Liver (tissue), 9 donors: ENCODE results near the gene CPZ. TPM values are rescaled to one million over a fixed set of nuclear protein-coding genes. Genes with fewer than 3 reads are reported as not detected.

Experiments used
- DNase-seq: peaks from one replicate; pipeline ENCODE4 v3.0.0-alpha.2; 2017; ENCODE audit warnings: low spot score
- H3K27ac ChIP-seq, 2 donors: one replicate each; pipeline ENCODE4 v1.7.0; 2013; ENCODE audit warnings: inconsistent platforms in 2 of 2, low read length in 2 of 2, control low read depth in 1 of 2, low read depth in 1 of 2, mild to moderate bottlenecking in 1 of 2
- H3K27me3 ChIP-seq, 4 donors: one replicate each; pipeline versions ENCODE4 v1.6.1 to v1.7.0; 2013; ENCODE audit warnings: low read length in 3 of 4, inconsistent platforms in 1 of 4, mild to moderate bottlenecking in 1 of 4, moderate library complexity in 1 of 4; ENCODE audit not compliant: control insufficient read depth in 4 of 4, insufficient read depth in 4 of 4
- H3K36me3 ChIP-seq, 4 donors: one replicate each; pipeline versions ENCODE4 v1.6.1 to v1.7.0; 2013; ENCODE audit warnings: low read length in 3 of 4, mild to moderate bottlenecking in 3 of 4, low read depth in 1 of 4, moderate library complexity in 1 of 4; ENCODE audit not compliant: control insufficient read depth in 4 of 4, insufficient read depth in 3 of 4
- H3K4me1 ChIP-seq, 4 donors: one replicate each; pipeline versions ENCODE4 v1.6.1 to v1.7.0; 2013; ENCODE audit warnings: low read length in 3 of 4, mild to moderate bottlenecking in 3 of 4, moderate library complexity in 1 of 4; ENCODE audit not compliant: control insufficient read depth in 4 of 4, insufficient read depth in 4 of 4
- H3K4me3 ChIP-seq, 3 donors: one replicate each; pipeline versions ENCODE4 v1.6.1 to v1.7.0; 2013; ENCODE audit warnings: low read length in 3 of 3, control low read depth in 1 of 3, low read depth in 1 of 3, mild to moderate bottlenecking in 1 of 3
- H3K9ac ChIP-seq, 2 donors: one replicate each; pipeline ENCODE4 v1.7.0; 2013; ENCODE audit warnings: low read length in 2 of 2, mild to moderate bottlenecking in 2 of 2, moderate library complexity in 2 of 2, control low read depth in 1 of 2, low read depth in 1 of 2
- H3K9me3 ChIP-seq, 4 donors: one replicate each; pipeline versions ENCODE4 v1.6.1 to v1.7.0; 2013; ENCODE audit warnings: low read length in 3 of 4; ENCODE audit not compliant: control insufficient read depth in 4 of 4
- FOXA1 ChIP-seq: IDR thresholded peaks from 2 replicates; pipeline ENCODE4 v1.6.1; 2016; ENCODE audit warnings: antibody characterized with exemption
- FOXA2 ChIP-seq: IDR thresholded peaks from 2 replicates; pipeline ENCODE4 v1.6.1; 2016; ENCODE audit warnings: antibody characterized with exemption
- HNF4A ChIP-seq, 2 donors: conservative IDR thresholded peaks; 2 replicates each; pipeline ENCODE4 v1.6.1; 2016; ENCODE audit warnings: antibody characterized with exemption in 2 of 2, mild to moderate bottlenecking in 2 of 2
- HNF4G ChIP-seq: IDR thresholded peaks from 2 replicates; pipeline ENCODE4 v1.6.1; 2016; ENCODE audit warnings: antibody characterized with exemption
- JUND ChIP-seq, 2 donors: IDR thresholded peaks; 2 replicates each; pipeline ENCODE4 v1.6.1; 2016; ENCODE audit warnings: antibody characterized with exemption in 2 of 2
- MAX ChIP-seq: IDR thresholded peaks from 2 replicates; pipeline ENCODE4 v1.6.1; 2016; ENCODE audit warnings: antibody characterized with exemption
- NR2F2 ChIP-seq: IDR thresholded peaks from 2 replicates; pipeline ENCODE4 v1.6.1; 2016; ENCODE audit warnings: antibody characterized with exemption
- RAD21 ChIP-seq, 2 donors: IDR thresholded peaks; 2 replicates each; pipeline ENCODE4 v1.6.1; 2016; ENCODE audit warnings: antibody characterized with exemption in 2 of 2, mild to moderate bottlenecking in 2 of 2
- RXRA ChIP-seq, 2 donors: IDR thresholded peaks; 2 replicates each; pipeline ENCODE4 v1.6.1; 2017 to 2018; ENCODE audit warnings: antibody characterized with exemption in 2 of 2, mild to moderate bottlenecking in 1 of 2
- SP1 ChIP-seq: IDR thresholded peaks from 2 replicates; pipeline ENCODE4 v1.6.1; 2018; ENCODE audit warnings: antibody characterized with exemption, mild to moderate bottlenecking
- TAF1 ChIP-seq: conservative IDR thresholded peaks from 2 replicates; pipeline ENCODE4 v1.6.1; 2016; ENCODE audit warnings: antibody characterized with exemption, mild to moderate bottlenecking
- YY1 ChIP-seq: IDR thresholded peaks from 2 replicates; pipeline ENCODE4 v1.6.1; 2016; ENCODE audit warnings: antibody characterized with exemption, mild to moderate bottlenecking
- ZBTB33 ChIP-seq: IDR thresholded peaks from 2 replicates; pipeline ENCODE4 v1.6.1; 2016; ENCODE audit warnings: antibody characterized with exemption
- WGBS: extraction: QIAGEN DNeasy Blood & Tissue Kit; methylation state at CpG from one replicate; pipeline ENCODE4 v1.1.7; 2013; 5-methylcytosine and 5-hydroxymethylcytosine counted together
- polyA plus RNA-seq, 2 donors: library from polyadenylated mRNA; stranded (reverse) in 1 of 2; unstranded in 1 of 2; fragments of 200-250 nt in 1 of 2; fragments of >200 nt in 1 of 2; fragmentation: Nextera tagmentation in 1 of 2; extraction: Ambion mirVana in 1 of 2; gene quantifications; one replicate each; pipeline versions ENCODE4 v1.2.1 to v1.2.3, GENCODE V29; 2013 to 2015
- total RNA-seq, 2 donors: library from RNA; depleted of rRNA; stranded (reverse); fragments of >200 nt; gene quantifications; one replicate each; pipeline ENCODE4 v1.2.3, GENCODE V29; 2014
- TF ChIP-seq, protein P1 (sequence below): IDR thresholded peaks from 2 replicates; pipeline ENCODE4 v1.6.1; 2016; ENCODE audit warnings: antibody characterized with exemption, mild to moderate bottlenecking
- TF ChIP-seq, protein P2 (sequence below): IDR thresholded peaks from 2 replicates; pipeline ENCODE4 v1.6.1; 2016; ENCODE audit warnings: antibody characterized with exemption
- donor health status: healthy.
- donor health status: healthy.
- donor health status: healthy.
- donor health status: healthy.
- donor health status: healthy.

CPZ gene
- total and polyA plus RNA-seq, 4 donors = 0.51 to 1.8 (median 1.4) TPM

DNA sequence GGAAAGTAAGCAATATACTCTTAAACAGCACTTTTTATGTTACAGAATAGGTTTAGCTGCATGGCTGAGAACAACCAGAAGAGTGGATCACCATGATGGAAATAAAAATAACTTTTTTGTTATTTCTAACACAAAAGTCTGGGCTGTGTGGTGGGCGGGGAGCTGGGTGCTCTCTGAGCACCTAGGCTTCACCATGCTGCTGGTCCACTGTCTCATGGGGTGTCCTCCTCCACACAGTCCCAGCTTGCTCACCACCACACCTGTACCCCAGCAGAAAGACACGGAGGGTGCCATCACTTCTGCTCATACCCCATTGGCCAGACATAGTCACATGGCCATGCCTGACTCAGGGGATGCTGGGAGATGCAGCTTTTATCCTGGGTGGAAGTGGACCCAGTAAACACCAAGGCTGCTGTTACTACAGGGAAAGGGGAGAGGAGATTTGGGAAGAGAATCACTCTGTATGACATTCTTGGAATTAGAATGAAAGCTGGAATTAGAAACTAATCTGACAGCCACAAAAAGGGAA lies 45.0 kb downstream of the CPZ start:
- H3K27me3 ChIP-seq = peaks cover 0 to 3% (median 0%) of the 10 kb centered on the region in 4 donors
- H3K4me3 ChIP-seq = no peak overlapping the region
- no peaks in the 10 kb centered on the region for H3K9me3 ChIP-seq
- no peaks in the 10 kb centered on the region for H3K4me1 ChIP-seq
- H3K9ac ChIP-seq = no peak overlapping the region
- H3K27ac ChIP-seq = no peak overlapping the region
- no peaks in the 10 kb centered on the region for H3K36me3 ChIP-seq
- TF ChIP-seq FOXA1 (no peak), FOXA2 (no peak), TAF1 (no peak)
- TF ChIP-seq, protein P1, sequence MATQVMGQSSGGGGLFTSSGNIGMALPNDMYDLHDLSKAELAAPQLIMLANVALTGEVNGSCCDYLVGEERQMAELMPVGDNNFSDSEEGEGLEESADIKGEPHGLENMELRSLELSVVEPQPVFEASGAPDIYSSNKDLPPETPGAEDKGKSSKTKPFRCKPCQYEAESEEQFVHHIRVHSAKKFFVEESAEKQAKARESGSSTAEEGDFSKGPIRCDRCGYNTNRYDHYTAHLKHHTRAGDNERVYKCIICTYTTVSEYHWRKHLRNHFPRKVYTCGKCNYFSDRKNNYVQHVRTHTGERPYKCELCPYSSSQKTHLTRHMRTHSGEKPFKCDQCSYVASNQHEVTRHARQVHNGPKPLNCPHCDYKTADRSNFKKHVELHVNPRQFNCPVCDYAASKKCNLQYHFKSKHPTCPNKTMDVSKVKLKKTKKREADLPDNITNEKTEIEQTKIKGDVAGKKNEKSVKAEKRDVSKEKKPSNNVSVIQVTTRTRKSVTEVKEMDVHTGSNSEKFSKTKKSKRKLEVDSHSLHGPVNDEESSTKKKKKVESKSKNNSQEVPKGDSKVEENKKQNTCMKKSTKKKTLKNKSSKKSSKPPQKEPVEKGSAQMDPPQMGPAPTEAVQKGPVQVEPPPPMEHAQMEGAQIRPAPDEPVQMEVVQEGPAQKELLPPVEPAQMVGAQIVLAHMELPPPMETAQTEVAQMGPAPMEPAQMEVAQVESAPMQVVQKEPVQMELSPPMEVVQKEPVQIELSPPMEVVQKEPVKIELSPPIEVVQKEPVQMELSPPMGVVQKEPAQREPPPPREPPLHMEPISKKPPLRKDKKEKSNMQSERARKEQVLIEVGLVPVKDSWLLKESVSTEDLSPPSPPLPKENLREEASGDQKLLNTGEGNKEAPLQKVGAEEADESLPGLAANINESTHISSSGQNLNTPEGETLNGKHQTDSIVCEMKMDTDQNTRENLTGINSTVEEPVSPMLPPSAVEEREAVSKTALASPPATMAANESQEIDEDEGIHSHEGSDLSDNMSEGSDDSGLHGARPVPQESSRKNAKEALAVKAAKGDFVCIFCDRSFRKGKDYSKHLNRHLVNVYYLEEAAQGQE = no peak
- DNase-seq = no peak
- WGBS = 78% methylated on average over 2 of the region's 2 CpGs

DNA sequence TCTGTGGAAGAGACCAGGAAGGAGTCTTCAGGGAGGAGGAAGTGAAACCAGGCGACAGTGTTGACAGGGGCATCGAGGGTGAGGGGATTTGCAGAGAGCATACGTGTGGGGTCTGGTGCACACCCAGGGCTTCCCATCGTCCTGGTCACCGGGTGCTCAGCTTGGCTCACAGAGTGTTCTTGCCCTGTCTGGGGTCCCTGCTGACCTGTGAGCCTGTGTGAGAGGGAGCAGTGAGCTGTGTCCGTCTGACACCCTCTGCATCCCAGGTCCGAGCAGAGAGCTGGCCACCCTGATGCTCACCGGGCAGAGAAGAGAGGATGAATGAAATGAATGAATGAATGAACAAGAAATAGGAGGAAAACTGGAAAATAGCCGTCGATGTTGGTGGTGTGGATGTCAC lies 46.5 kb downstream of the CPZ start:
- no peak overlapping the region for H3K4me3 ChIP-seq
- no peak overlapping the region for H3K9ac ChIP-seq
- TF ChIP-seq, protein P2, sequence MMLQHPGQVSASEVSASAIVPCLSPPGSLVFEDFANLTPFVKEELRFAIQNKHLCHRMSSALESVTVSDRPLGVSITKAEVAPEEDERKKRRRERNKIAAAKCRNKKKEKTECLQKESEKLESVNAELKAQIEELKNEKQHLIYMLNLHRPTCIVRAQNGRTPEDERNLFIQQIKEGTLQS = no peak
- no peak for TF ChIP-seq RXRA (IDR thresholded peaks at IDR 0.05)
- no peak for TF ChIP-seq MAX
- no peak for TF ChIP-seq JUND (IDR thresholded peaks at IDR 0.05)
- no peak for TF ChIP-seq NR2F2
- TF ChIP-seq SP1 = no peak
- TF ChIP-seq HNF4A (conservative IDR thresholded peaks at IDR 0.05) = no peak
- TF ChIP-seq RAD21 (IDR thresholded peaks at IDR 0.05) = no peak
- TF ChIP-seq YY1 = no peak
- TF ChIP-seq HNF4G = no peak
- no peaks in the 10 kb centered on the region for H3K36me3 ChIP-seq
- H3K9me3 ChIP-seq = no peaks in the 10 kb centered on the region
- 52% methylated on average over 10 of the region's 10 CpGs for WGBS
- peaks cover 0 to 3% (median 0%) of the 10 kb centered on the region in 4 donors for H3K27me3 ChIP-seq
- no peak overlapping the region for H3K27ac ChIP-seq
- no peaks in the 10 kb centered on the region for H3K4me1 ChIP-seq
- DNase-seq = no peak

- 81% methylated on average over 26 of the region's 26 CpGs for WGBS
These were observed 47.5 kb downstream of the CPZ start for GRCh38 chr4:8639777-8640720.

More at GRCh38 chr4:8639777-8640720, 47.5 kb downstream of the CPZ start:
- DNase-seq = no peak
- Histone ChIP-seq H3K27ac (no peak overlapping the region), H3K36me3 (no peaks in the 10 kb centered on the region), H3K9ac (no peak overlapping the region), H3K4me1 (no peaks in the 10 kb centered on the region), H3K9me3 (no peaks in the 10 kb centered on the region), H3K4me3 (no peak overlapping the region), H3K27me3 (peaks cover 0 to 3% (median 0%) of the 10 kb centered on the region in 4 donors)
- TF ChIP-seq YY1 = no peak
- no peak for TF ChIP-seq RAD21 (IDR thresholded peaks at IDR 0.05)
- no peak for TF ChIP-seq MAX
- TF ChIP-seq FOXA1 = no peak
- TF ChIP-seq RXRA (IDR thresholded peaks at IDR 0.05) = no peak
- no peak for TF ChIP-seq JUND (IDR thresholded peaks at IDR 0.05)
- TF ChIP-seq ZBTB33 = no peak
- no peak for TF ChIP-seq SP1
- TF ChIP-seq NR2F2 = no peak
